GM19463 (cell line): ENCODE results near the gene COL19A1.
"Not testable (repeated sequence)": the region's sequence is repeated elsewhere in the genome, so short reads cannot be mapped to it uniquely, and the experiment has no call there.

Experiments
- ATAC-seq: cut with Tn5 transposase; IDR thresholded peaks from one replicate; pipeline ENCODE4 v1.9.1; 2021; ENCODE audit warnings: mild to moderate bottlenecking, moderate library complexity; ENCODE audit not compliant: unreplicated experiment

The COL19A1 gene

GRCh38 chr6:69957985-69958559 is 91.7 kb downstream of the COL19A1 start:
- ATAC-seq: no peak

- no peak for ATAC-seq
Measured at GRCh38 chr6:69958978-69959377, 92.6 kb downstream of the COL19A1 start.

GRCh38 chr6:69965974-69966373 is 99.6 kb downstream of the COL19A1 start:
- ATAC-seq: not testable (repeated sequence)

- ATAC-seq: no peak
Measured at GRCh38 chr6:69973138-69973537, 106.8 kb downstream of the COL19A1 start.

GRCh38 chr6:69973763-69974162 is 107.4 kb downstream of the COL19A1 start:
- no peak for ATAC-seq

DNA sequence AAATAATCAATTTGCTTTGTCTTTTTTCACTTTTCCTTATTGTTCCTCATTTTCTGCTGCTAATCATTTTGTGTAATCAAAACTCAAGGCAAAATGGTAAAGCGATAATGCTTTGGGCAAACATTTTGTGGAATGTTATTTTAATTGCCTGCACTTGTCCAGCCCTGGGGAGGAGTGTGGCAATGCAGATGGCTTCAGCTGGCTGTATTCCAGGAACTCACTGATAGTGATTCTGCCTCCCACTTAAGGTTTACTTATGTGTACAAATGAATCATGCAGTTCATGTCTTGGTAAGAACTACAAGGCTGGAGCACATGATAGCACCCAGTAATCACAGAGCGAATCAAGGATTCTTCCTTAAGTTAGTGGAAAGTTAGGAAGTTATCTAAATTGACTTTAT is 107.8 kb downstream of the COL19A1 start:
- no peak for ATAC-seq

- ATAC-seq: no peak
Measured at GRCh38 chr6:69976591-69977090, 110.3 kb downstream of the COL19A1 start.

GRCh38 chr6:69980624-69981023 is 114.3 kb downstream of the COL19A1 start:
- ATAC-seq: no peak

DNA sequence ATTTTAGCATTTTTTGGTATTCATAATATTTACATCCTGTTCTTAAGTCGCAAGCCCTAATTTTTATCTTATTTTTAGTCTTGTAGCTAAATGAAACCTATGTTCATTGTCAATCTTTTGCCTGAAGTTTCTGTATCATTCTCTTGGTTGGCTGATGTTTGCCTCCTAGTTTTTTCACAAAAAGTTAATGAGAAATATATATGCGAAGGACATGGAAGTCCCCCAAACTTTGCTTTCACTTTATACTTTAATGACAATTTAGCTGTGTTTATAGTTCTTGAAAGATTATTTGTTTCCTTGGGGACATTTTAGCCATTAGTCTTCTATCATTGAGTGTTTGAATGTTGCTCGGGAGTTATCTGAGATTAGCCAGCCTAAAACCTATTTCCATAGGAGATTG is 118.2 kb downstream of the COL19A1 start:
- no peak for ATAC-seq

DNA sequence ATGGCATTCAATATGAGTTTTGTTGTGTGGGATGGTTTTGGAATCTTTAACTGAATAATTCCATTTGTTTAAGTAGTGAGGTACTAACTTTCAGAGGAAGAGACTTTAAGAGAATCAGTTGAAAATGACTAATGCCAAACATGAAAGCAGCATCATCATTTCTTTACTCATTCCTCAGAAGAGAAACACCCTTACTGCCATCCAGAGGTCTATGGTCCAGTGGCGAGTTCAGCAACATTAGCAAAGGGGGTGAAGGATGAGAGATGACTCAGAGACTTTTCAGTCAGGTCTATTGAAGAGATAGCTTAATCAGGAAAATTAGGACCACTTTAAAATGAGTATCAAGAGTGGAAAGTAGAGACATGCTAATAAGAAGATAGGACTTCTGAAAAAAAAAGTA is 118.8 kb downstream of the COL19A1 start:
- ATAC-seq: peak; percentile 79

- ATAC-seq: no peak
Measured at GRCh38 chr6:69987550-69987949, 121.2 kb downstream of the COL19A1 start.

- ATAC-seq: no peak
Measured at GRCh38 chr6:69988458-69989126, 122.2 kb downstream of the COL19A1 start.

- ATAC-seq: no peak
Measured at GRCh38 chr6:69994251-69994650, 127.9 kb downstream of the COL19A1 start.

DNA sequence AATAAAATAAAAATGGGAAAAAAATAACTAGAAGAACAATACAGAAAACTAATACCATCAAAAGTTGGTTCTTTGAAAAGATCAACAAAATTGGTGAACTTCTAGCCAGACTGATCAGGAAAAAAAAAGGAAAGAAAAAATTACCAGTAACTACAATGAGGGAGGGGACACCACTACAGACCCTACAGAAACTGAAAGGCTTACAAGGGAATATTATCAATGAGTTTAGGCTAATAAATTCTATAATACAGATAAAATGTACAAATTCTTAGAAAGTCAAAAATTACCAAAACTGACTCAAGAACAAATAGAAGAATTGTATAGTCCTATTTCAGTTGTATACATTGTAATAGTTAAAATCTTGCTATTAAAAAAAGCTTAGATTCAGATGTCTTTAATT is 141.8 kb downstream of the COL19A1 start:
- no peak for ATAC-seq

DNA sequence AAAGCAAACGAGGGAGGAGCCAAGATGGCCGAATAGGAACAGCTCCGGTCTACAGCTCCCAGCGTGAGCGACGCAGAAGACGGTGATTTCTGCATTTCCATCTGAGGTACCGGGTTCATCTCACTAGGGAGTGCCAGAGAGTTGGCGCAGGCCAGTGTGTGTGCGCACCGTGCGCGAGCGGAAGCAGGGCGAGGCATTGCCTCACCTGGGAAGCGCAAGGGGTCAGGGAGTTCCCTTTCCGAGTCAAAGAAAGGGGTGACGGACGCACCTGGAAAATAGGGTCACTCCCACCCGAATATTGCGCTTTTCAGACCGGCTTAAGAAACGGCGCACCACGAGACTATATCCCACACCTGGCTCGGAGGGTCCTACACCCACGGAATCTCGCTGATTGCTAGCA is 144.0 kb downstream of the COL19A1 start:
- ATAC-seq: not testable (repeated sequence)

DNA sequence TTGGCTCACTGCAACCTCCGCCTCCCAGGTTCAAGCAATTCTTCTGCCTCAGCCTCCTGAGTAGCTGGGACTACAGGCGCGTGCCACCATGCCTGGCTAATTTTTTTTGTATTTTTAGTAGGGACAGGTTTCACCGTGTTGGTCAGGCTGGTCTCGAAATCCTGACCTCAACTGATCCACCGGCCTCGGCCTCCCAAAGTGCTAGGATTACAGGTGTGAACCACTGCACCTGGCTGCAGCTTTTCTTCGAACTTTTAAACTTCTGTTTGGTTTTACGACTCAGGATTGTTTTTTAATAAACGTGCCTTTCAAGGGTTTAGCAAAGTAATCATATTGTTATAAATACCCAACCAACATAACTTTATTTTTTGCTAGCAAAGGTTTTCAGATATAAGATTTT is 156.8 kb downstream of the COL19A1 start:
- not testable (repeated sequence) for ATAC-seq

- no peak for ATAC-seq
Measured at GRCh38 chr6:70028246-70028645, 161.9 kb downstream of the COL19A1 start.

GRCh38 chr6:70028926-70029325 is 162.6 kb downstream of the COL19A1 start:
- no peak for ATAC-seq

DNA sequence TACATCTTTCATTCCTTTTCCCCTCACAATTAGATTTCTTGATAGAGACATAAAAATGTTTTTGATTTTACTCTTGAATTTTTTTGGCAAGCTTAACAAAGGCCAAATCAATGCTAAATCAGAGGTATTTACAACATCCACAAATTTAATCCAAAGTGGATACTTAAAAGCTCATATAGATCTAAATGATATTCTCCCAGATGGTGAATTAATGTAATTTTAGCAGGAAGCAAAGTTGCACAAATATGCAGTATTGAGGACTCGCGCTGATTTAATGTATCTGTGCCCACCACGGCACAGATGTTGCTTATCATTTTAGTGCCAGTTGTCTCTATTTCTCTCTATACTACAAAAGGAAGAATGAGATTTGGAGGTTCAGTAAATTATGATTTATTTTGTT is 167.4 kb downstream of the COL19A1 start:
- ATAC-seq: no peak

GRCh38 chr6:70037445-70037844 is 171.1 kb downstream of the COL19A1 start:
- no peak for ATAC-seq

GRCh38 chr6:70040766-70041165 is 174.4 kb downstream of the COL19A1 start:
- no peak for ATAC-seq

GRCh38 chr6:70041411-70041810 is 175.1 kb downstream of the COL19A1 start:
- ATAC-seq: no peak

DNA sequence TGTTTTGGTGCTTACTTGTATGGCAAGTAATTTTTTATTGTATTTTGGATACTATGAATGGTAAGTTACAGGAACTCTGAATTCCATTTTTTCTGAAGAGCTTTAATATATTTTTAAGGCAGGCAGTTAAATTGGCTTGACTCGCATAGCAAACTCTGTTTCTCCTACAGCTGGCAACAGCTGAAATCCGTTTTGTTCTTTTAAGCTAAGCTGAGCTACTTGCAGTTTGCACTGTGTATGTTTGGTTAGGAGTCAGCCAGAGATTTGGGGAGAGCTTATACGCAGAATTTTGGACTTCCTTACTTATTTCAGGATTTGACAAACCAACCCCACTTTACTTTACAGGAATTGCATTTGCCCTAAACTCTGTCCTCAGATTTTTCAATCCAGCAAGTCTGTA is 179.1 kb downstream of the COL19A1 start:
- no peak for ATAC-seq
